Liver (tissue), 9 donors: Measurements from ENCODE around the gene MED17. TPM values are rescaled to one million over a fixed set of nuclear protein-coding genes. Genes with fewer than 3 reads are reported as not detected.
A peak's percentile ranks its signal among the peaks of the same experiment; 100 is the strongest.

Experiments
- DNase-seq: peaks from one replicate; pipeline ENCODE4 v3.0.0-alpha.2; 2017; ENCODE audit warnings: low spot score
- H3K27ac ChIP-seq, 2 donors: one replicate each; pipeline ENCODE4 v1.7.0; 2013; ENCODE audit warnings: inconsistent platforms in 2 of 2, low read length in 2 of 2, control low read depth in 1 of 2, low read depth in 1 of 2, mild to moderate bottlenecking in 1 of 2
- H3K27me3 ChIP-seq, 4 donors: one replicate each; pipeline versions ENCODE4 v1.6.1 to v1.7.0; 2013; ENCODE audit warnings: low read length in 3 of 4, inconsistent platforms in 1 of 4, mild to moderate bottlenecking in 1 of 4, moderate library complexity in 1 of 4; ENCODE audit not compliant: control insufficient read depth in 4 of 4, insufficient read depth in 4 of 4
- H3K36me3 ChIP-seq, 4 donors: one replicate each; pipeline versions ENCODE4 v1.6.1 to v1.7.0; 2013; ENCODE audit warnings: low read length in 3 of 4, mild to moderate bottlenecking in 3 of 4, low read depth in 1 of 4, moderate library complexity in 1 of 4; ENCODE audit not compliant: control insufficient read depth in 4 of 4, insufficient read depth in 3 of 4
- H3K4me1 ChIP-seq, 4 donors: one replicate each; pipeline versions ENCODE4 v1.6.1 to v1.7.0; 2013; ENCODE audit warnings: low read length in 3 of 4, mild to moderate bottlenecking in 3 of 4, moderate library complexity in 1 of 4; ENCODE audit not compliant: control insufficient read depth in 4 of 4, insufficient read depth in 4 of 4
- H3K4me3 ChIP-seq, 3 donors: one replicate each; pipeline versions ENCODE4 v1.6.1 to v1.7.0; 2013; ENCODE audit warnings: low read length in 3 of 3, control low read depth in 1 of 3, low read depth in 1 of 3, mild to moderate bottlenecking in 1 of 3
- H3K9ac ChIP-seq, 2 donors: one replicate each; pipeline ENCODE4 v1.7.0; 2013; ENCODE audit warnings: low read length in 2 of 2, mild to moderate bottlenecking in 2 of 2, moderate library complexity in 2 of 2, control low read depth in 1 of 2, low read depth in 1 of 2
- H3K9me3 ChIP-seq, 4 donors: one replicate each; pipeline versions ENCODE4 v1.6.1 to v1.7.0; 2013; ENCODE audit warnings: low read length in 3 of 4; ENCODE audit not compliant: control insufficient read depth in 4 of 4
- ATF3 ChIP-seq: IDR thresholded peaks from 2 replicates; pipeline ENCODE4 v1.6.1; 2016; ENCODE audit warnings: antibody characterized with exemption
- CTCF ChIP-seq: fragments of 150-350 bp; IDR thresholded peaks from 2 replicates; pipeline ENCODE4 v1.5.1; 2017; ENCODE audit warnings: improper control_type of control experiment, low read depth, low read length; ENCODE audit not compliant: missing input control
- EGR1 ChIP-seq, 2 donors: IDR thresholded peaks; 2 replicates each; pipeline ENCODE4 v1.6.1; 2016 to 2018; ENCODE audit warnings: antibody characterized with exemption in 2 of 2, low read depth in 2 of 2
- FOXA1 ChIP-seq: IDR thresholded peaks from 2 replicates; pipeline ENCODE4 v1.6.1; 2016; ENCODE audit warnings: antibody characterized with exemption
- FOXA2 ChIP-seq: IDR thresholded peaks from 2 replicates; pipeline ENCODE4 v1.6.1; 2016; ENCODE audit warnings: antibody characterized with exemption
- GABPA ChIP-seq, 2 donors: IDR thresholded peaks in 1 of 2; conservative IDR thresholded peaks in 1 of 2; 2 replicates each; pipeline ENCODE4 v1.6.1; 2016; ENCODE audit warnings: antibody characterized with exemption in 2 of 2, mild to moderate bottlenecking in 1 of 2, moderate library complexity in 1 of 2
- HNF4G ChIP-seq: IDR thresholded peaks from 2 replicates; pipeline ENCODE4 v1.6.1; 2016; ENCODE audit warnings: antibody characterized with exemption
- JUND ChIP-seq, 2 donors: IDR thresholded peaks; 2 replicates each; pipeline ENCODE4 v1.6.1; 2016; ENCODE audit warnings: antibody characterized with exemption in 2 of 2
- MAX ChIP-seq: IDR thresholded peaks from 2 replicates; pipeline ENCODE4 v1.6.1; 2016; ENCODE audit warnings: antibody characterized with exemption
- NR2F2 ChIP-seq: IDR thresholded peaks from 2 replicates; pipeline ENCODE4 v1.6.1; 2016; ENCODE audit warnings: antibody characterized with exemption
- RAD21 ChIP-seq, 2 donors: IDR thresholded peaks; 2 replicates each; pipeline ENCODE4 v1.6.1; 2016; ENCODE audit warnings: antibody characterized with exemption in 2 of 2, mild to moderate bottlenecking in 2 of 2
- REST ChIP-seq: IDR thresholded peaks from 2 replicates; pipeline ENCODE4 v1.6.1; 2016; ENCODE audit warnings: antibody characterized with exemption, mild to moderate bottlenecking
- RXRA ChIP-seq, 2 donors: IDR thresholded peaks; 2 replicates each; pipeline ENCODE4 v1.6.1; 2017 to 2018; ENCODE audit warnings: antibody characterized with exemption in 2 of 2, mild to moderate bottlenecking in 1 of 2
- SP1 ChIP-seq: IDR thresholded peaks from 2 replicates; pipeline ENCODE4 v1.6.1; 2018; ENCODE audit warnings: antibody characterized with exemption, mild to moderate bottlenecking
- TAF1 ChIP-seq: conservative IDR thresholded peaks from 2 replicates; pipeline ENCODE4 v1.6.1; 2016; ENCODE audit warnings: antibody characterized with exemption, mild to moderate bottlenecking
- YY1 ChIP-seq: IDR thresholded peaks from 2 replicates; pipeline ENCODE4 v1.6.1; 2016; ENCODE audit warnings: antibody characterized with exemption, mild to moderate bottlenecking
- ZBTB33 ChIP-seq: IDR thresholded peaks from 2 replicates; pipeline ENCODE4 v1.6.1; 2016; ENCODE audit warnings: antibody characterized with exemption
- WGBS: extraction: QIAGEN DNeasy Blood & Tissue Kit; methylation state at CpG from one replicate; pipeline ENCODE4 v1.1.7; 2013; 5-methylcytosine and 5-hydroxymethylcytosine counted together
- polyA plus RNA-seq, 2 donors: library from polyadenylated mRNA; stranded (reverse) in 1 of 2; unstranded in 1 of 2; fragments of 200-250 nt in 1 of 2; fragments of >200 nt in 1 of 2; fragmentation: Nextera tagmentation in 1 of 2; extraction: Ambion mirVana in 1 of 2; gene quantifications; one replicate each; pipeline versions ENCODE4 v1.2.1 to v1.2.3, GENCODE V29; 2013 to 2015
- total RNA-seq, 2 donors: library from RNA; depleted of rRNA; stranded (reverse); fragments of >200 nt; gene quantifications; one replicate each; pipeline ENCODE4 v1.2.3, GENCODE V29; 2014
- donor health status: healthy.
- donor health status: healthy.
- donor health status: healthy.
- donor health status: healthy.
- donor health status: healthy.

MED17 gene
- total and polyA plus RNA-seq, 4 donors = 2.8 to 12.7 (median 7.5) TPM

- Histone ChIP-seq H3K9ac (no peak overlapping the region), H3K9me3 (no peaks in the 10 kb centered on the region), H3K27me3 (no peaks in the 10 kb centered on the region), H3K27ac (no peak overlapping the region), H3K4me1 (peaks cover 2 to 5% (median 4%) of the 10 kb centered on the region in 4 donors), H3K4me3 (no peak overlapping the region), H3K36me3 (no peaks in the 10 kb centered on the region)
- WGBS = 95% methylated on average over 5 of the region's 5 CpGs
- peak; percentile 5 for DNase-seq
- TF ChIP-seq RXRA (IDR thresholded peaks at IDR 0.05) (no peak), RAD21 (IDR thresholded peaks at IDR 0.05) (no peak), FOXA1 (no peak), JUND (IDR thresholded peaks at IDR 0.05) (no peak), ZBTB33 (no peak)
These were observed 68.2 kb downstream of the MED17 start for GRCh38 chr11:93852242-93852641.

- Histone ChIP-seq H3K9me3 (no peaks in the 10 kb centered on the region), H3K27ac (no peak overlapping the region), H3K4me3 (no peak overlapping the region), H3K36me3 (no peaks in the 10 kb centered on the region), H3K4me1 (no peaks in the 10 kb centered on the region), H3K27me3 (no peaks in the 10 kb centered on the region), H3K9ac (no peak overlapping the region)
- 79% methylated on average over 3 of the region's 3 CpGs for WGBS
- TF ChIP-seq HNF4G (no peak), SP1 (no peak), GABPA (IDR thresholded peaks at IDR 0.05 in 1 of 2, conservative IDR thresholded peaks at IDR 0.05 in 1 of 2) (no peak), RAD21 (IDR thresholded peaks at IDR 0.05) (no peak), FOXA2 (no peak), ZBTB33 (no peak), EGR1 (IDR thresholded peaks at IDR 0.05; ENCODE audit: low read depth in 2 of 2) (no peak), MAX (no peak), CTCF (no peak), YY1 (no peak), ATF3 (no peak), NR2F2 (no peak), TAF1 (no peak), REST (no peak), RXRA (IDR thresholded peaks at IDR 0.05) (no peak), FOXA1 (no peak), JUND (IDR thresholded peaks at IDR 0.05) (no peak)
- DNase-seq = no peak
These were observed 73.5 kb downstream of the MED17 start for GRCh38 chr11:93857413-93858120.
